Measurements from ENCODE around the gene RS1.

- TF ChIP-seq YY1 (IDR thresholded peaks at IDR 0.05) (no peak), REST (IDR thresholded peaks at IDR 0.05) (no peak), EGR1 (IDR thresholded peaks at IDR 0.05; ENCODE audit: low read depth in 2 of 2) (no peak), JUND (IDR thresholded peaks at IDR 0.05) (no peak), MAX (IDR thresholded peaks at IDR 0.05) (no peak), GABPA (IDR thresholded peaks at IDR 0.05 in 1 of 2, conservative IDR thresholded peaks at IDR 0.05 in 1 of 2) (no peak), TAF1 (conservative IDR thresholded peaks at IDR 0.05) (no peak), SP1 (IDR thresholded peaks at IDR 0.05) (no peak)
- TF ChIP-seq, protein P1, sequence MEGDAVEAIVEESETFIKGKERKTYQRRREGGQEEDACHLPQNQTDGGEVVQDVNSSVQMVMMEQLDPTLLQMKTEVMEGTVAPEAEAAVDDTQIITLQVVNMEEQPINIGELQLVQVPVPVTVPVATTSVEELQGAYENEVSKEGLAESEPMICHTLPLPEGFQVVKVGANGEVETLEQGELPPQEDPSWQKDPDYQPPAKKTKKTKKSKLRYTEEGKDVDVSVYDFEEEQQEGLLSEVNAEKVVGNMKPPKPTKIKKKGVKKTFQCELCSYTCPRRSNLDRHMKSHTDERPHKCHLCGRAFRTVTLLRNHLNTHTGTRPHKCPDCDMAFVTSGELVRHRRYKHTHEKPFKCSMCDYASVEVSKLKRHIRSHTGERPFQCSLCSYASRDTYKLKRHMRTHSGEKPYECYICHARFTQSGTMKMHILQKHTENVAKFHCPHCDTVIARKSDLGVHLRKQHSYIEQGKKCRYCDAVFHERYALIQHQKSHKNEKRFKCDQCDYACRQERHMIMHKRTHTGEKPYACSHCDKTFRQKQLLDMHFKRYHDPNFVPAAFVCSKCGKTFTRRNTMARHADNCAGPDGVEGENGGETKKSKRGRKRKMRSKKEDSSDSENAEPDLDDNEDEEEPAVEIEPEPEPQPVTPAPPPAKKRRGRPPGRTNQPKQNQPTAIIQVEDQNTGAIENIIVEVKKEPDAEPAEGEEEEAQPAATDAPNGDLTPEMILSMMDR (IDR thresholded peaks at IDR 0.05; ENCODE audit: low read depth, low read length, missing input control) = no peak
- TF ChIP-seq, protein P2, sequence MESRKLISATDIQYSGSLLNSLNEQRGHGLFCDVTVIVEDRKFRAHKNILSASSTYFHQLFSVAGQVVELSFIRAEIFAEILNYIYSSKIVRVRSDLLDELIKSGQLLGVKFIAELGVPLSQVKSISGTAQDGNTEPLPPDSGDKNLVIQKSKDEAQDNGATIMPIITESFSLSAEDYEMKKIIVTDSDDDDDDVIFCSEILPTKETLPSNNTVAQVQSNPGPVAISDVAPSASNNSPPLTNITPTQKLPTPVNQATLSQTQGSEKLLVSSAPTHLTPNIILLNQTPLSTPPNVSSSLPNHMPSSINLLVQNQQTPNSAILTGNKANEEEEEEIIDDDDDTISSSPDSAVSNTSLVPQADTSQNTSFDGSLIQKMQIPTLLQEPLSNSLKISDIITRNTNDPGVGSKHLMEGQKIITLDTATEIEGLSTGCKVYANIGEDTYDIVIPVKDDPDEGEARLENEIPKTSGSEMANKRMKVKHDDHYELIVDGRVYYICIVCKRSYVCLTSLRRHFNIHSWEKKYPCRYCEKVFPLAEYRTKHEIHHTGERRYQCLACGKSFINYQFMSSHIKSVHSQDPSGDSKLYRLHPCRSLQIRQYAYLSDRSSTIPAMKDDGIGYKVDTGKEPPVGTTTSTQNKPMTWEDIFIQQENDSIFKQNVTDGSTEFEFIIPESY (IDR thresholded peaks at IDR 0.05) = no peak
- TF ChIP-seq, protein P3, sequence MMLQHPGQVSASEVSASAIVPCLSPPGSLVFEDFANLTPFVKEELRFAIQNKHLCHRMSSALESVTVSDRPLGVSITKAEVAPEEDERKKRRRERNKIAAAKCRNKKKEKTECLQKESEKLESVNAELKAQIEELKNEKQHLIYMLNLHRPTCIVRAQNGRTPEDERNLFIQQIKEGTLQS (IDR thresholded peaks at IDR 0.05) = no peak
Observed at GRCh38 chrX:18696653-18697052, 24.7 kb upstream of the RS1 start.
